Limb (tissue), 2 donors: Measurements from ENCODE around the gene DTNBP1.

ENCODE experiments used
- DNase-seq, 2 donors: peaks; one replicate each; pipeline ENCODE4 v3.0.0-alpha.2; 2016; ENCODE audit errors: extremely low spot score in 2 of 2

The DTNBP1 gene

DNA sequence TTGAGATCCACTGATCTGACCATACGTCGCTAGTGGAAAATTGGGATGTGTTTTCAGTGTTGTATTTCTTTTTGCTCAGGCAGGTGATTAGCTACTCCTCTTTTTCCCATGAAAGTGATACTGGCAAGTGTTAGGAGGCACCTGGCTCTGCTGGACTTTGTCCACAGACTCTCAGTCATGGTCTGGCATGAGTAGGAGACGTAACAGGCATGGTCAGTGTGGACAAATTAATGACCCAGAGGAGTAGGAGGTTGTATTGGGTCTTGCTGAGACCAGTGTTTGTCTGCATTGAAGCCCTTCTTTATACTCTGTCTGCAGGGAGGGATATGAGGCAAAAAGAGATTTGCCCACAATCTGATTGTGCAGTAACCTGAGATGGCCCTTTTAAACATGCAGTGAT, 178.7 kb downstream of the DTNBP1 start:
- DNase-seq: no peak

DNA sequence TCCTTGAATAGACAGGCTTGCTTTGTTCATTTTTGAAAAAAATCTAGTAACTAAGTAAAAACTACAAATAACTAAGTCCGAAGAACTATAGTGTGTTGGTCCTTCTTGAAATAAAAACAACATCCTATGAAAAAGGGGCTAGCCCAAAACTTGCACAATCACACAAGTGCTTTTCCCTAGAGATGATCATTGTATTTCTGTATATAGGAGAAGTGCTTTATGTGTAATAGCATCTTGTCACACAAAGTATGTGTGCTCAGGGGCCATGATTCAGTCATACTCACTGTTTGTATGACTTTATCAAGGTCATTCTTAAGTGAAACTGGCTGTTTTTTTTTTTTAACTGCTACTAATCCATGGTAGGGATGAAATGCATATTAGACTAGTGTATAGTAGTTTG, 179.8 kb downstream of the DTNBP1 start:
- no peak for DNase-seq

DNA sequence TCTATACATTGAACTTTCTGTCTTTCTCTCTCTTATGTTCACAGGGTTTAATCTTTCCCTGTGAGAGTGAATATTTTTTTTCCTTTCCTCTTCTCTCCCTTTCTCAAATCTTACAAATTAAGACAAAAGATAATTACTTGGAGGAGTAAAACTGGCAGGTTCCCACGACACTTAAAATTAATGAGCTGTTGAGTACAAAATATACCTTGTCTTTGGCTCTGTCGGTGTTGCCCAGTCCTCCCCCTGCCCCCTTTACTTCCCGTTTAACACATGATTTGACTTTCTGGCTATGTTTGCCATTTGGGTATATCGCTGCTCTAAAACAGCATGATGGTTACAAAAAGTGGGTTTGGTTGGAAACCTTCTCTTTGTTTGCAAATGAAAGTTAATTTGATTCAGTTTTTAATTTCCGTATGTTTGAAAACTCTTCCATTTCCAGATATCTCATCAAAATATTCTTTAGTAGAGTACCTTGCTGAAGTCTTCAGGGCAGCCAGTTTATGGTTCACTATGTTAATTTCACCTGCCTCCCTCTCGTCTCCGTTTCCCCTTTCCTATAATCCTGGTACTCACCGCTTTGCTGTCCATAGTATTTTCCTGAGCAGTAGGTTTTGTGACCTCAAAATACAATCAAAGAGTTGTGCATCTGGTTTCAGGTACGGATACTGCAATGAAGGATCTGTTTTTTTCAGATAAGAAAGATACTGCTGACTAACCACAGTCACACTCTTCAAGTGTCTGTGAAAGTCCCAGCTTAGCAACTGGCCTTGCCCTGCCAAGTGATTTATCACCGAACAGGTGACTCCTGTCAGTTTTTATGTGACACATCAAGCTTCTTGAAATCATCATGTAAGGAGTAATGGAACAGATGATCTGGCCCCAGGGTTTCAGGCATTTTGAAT, 181.2 kb downstream of the DTNBP1 start:
- DNase-seq: no peak

DNA sequence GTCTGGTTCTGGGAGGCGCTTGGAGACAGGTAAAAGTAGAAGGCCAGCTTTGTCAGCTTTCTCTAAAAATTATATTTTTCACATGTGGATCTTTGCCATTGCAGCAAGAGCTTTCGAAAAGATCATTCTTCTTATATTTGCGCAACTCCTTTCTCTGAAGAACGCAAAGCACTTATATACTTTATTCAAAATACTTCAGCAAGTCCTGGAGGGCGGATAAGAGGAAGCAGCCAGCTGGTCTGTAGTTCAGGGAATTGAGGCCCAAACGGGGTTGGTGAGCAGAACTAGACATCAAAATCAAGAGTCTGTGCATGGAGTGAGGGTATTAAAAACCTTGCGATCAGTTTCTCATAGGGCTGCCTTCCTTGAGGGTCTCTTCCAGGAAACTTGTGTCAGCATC, 182.3 kb downstream of the DTNBP1 start:
- DNase-seq: no peak

DNA sequence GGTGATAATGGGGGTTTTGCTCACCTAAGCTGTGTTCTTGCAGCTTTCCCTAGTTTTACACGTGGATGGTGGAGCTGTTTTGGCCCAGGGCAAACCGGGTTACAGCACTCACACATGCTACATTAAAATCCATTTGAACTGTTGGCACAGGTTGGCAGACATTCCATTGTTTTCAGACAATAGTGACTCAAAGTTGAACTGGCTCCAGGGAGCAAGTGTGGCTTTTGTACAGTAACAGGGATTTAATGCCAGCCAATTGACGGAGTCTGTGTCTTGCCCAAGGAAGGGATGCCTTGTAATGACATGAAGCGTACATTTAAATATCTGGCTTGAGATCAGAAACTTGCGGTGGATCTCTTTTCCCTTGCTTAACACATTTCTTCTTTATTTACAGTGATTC, 183.1 kb downstream of the DTNBP1 start:
- DNase-seq: no peak

DNA sequence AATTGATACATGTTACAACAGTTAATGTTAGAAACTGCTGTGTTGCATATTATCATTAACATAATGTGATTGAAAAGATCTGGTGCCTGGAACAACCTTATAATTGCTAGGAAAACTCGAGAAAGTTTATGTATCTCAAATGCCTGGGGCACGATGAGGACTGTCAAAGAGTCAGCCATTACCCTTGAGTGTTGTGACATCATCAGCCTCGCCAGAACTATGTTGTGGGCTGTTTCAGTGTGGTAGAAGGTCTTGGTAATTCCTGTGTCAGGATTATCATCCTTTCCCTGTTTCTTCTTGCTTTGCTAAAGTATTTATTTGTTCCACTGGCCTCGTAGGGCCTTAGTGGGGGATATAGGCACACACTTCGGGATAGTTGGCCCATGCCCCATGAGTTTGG, 185.1 kb downstream of the DTNBP1 start:
- no peak for DNase-seq

DNA sequence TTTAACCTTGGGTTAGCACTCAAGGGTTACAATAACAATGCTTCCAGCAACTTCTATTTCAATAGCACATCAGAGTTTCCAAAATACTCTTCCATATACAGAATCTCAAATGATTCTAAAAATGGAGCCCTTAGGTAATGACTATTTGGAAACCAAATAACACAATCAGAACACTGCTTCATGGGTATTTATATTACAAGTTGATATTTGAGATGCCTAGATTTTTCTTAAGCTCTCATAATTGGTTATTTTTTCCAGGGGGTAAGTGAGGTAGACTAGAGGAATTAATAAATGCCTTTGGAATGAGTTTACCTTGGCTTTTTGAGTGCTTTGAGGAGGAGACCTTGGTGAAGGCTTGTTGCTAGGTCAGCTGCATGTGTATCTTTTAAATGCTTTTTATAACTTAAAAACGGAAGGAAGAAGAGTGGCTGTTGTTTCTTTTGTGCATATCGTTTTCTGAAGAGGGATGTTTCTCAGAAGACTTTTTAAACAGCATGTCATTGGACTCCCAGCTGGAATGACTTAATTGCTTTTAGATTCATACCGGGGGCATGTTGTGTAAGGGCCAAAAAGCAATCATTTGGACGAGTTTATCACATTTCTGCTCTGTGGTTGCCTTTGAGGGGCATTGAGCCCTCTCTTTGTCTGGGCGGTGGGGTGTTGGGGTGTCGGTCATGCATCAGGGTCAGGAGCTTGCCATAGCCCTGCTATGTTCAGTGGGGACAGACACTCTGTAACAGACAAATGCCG, 186.0 kb downstream of the DTNBP1 start:
- DNase-seq: no peak

DNA sequence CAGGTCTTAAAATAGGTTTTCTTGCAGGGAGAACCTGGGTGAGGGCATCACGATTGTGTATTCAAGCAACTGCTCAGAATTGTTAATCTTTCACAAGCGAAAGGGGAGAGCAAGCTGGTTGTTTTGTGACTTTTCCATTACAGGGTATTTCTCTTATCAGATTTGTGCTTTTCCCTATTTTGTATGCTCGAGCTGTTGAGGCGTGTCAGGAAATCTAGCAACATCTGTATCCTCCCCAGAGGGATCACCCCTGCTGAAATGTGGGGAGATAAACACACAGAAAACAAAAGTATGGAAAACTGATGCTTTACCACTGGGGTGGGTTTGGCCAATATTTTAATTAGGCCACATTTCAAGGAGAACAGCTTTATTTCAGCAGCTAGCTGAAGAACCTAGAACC, 187.0 kb downstream of the DTNBP1 start:
- DNase-seq: no peak

DNA sequence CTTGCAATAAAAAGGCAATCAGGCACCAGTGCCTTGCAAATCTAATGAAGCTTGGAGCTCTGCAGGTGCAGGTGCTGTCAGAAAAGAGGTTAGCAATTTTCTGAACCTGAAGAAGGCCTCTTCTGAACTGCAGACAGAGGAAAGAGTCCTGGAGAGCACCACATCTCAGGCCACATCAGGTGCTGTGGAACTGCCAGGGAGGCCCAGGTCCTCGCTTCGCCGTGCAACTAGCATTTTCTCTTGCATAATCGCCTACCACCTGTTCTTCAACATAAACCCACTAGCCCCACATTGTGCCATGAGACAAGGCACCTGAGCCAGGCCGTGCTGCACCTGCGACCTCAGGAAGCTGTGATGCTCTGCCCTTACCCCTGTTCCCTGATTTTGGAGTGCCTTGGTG, 187.6 kb downstream of the DTNBP1 start:
- DNase-seq: no peak

DNA sequence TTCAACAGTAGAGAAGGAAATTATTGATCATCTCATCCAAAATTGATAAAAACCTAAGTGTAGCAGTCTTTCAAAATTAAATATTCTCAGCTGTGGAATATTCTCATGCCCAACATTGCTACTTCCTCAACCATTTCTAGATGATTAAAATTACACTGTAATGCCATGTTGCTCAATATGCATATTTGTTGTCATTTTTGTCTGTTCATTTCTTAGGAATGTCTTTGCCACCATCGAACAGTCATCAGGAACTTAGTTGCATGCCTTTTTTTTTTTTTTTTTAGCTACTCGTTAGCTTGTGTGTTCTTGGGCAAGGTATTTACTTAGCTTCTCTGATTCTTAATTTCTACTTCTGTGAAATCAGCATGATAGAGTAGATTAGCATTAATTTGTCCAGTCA, 188.6 kb downstream of the DTNBP1 start:
- DNase-seq: no peak

DNA sequence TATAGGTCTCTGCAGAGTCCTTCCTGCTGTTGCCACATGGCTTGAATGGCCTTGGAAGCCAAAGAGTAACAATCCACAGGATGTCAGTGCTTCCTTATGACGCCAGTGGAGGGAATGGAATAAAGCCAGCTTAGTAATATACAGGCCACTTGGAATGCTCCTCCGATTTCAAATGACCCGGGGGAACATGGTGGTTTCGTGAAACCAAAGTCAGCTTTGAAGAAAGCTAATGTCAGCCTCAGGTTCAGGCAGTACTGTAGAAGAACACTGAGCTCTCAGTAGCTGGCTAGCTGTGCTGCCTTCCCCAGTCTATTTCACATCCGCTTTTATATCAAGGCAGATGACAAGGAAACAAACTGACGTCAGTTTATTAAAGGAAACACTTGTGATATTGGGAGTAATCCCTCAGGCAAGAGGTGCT, 189.1 kb downstream of the DTNBP1 start:
- DNase-seq: no peak

DNA sequence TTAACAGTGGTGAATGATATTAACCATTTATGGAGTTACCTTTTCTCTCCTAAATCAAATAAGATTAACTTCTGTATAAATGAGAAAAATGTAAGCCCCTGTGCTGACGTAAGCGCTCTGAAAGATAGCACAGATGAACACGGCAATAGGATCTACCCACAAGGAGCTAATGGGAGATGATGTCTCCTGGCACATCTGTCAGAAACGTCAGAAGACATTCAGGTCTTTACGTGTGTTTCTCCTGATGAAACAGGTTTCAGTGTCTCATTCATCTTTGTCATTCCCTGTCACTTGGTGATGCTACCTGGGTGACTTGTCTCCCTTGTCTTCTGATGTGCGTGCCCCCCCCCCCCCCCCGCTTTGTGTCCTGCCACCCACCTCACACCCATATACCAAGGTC, 189.7 kb downstream of the DTNBP1 start:
- DNase-seq: no peak
